Fibroblast of pulmonary artery (primary cell): ENCODE data around the gene MPHOSPH6.
A peak's percentile ranks its signal among the peaks of the same experiment; 100 is the strongest.

Source experiments
- DNase-seq: peaks from one replicate; pipeline ENCODE4 v3.0.0-alpha.2; 2010; ENCODE audit warnings: low read depth
- H3K4me3 ChIP-seq: replicated peaks from 2 replicates; pipeline ENCODE4 v1.5.1; 2011; ENCODE audit warnings: low read depth, mild to moderate bottlenecking, control low read depth, low read length, moderate library complexity
- TF ChIP-seq, protein P1 (sequence below): IDR thresholded peaks from 2 replicates; pipeline ENCODE4 v1.5.1; 2011; ENCODE audit warnings: mild to moderate bottlenecking, control low read depth, low read length, inconsistent platforms; ENCODE audit errors: missing control alignments

MPHOSPH6 gene

DNA sequence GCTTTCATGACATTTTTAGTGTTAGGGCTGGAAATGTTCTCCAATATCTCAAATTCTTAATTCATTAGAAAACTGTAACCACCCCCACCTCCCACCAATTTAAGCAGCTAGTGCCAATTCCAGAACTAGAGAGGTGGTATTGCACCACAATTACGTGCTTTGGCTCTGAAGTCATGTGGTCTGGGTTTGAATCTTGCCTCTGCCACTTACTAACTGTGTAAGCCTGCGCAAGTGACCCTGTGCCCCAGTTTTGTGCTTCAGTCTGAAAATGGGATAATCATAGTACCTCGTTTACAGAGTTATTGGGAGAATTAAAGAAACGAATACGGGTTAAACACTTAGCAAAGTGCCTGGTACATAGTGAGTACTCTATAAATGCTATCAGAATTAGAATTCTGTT is 14.2 kb upstream of the MPHOSPH6 start:
- TF ChIP-seq, protein P1, sequence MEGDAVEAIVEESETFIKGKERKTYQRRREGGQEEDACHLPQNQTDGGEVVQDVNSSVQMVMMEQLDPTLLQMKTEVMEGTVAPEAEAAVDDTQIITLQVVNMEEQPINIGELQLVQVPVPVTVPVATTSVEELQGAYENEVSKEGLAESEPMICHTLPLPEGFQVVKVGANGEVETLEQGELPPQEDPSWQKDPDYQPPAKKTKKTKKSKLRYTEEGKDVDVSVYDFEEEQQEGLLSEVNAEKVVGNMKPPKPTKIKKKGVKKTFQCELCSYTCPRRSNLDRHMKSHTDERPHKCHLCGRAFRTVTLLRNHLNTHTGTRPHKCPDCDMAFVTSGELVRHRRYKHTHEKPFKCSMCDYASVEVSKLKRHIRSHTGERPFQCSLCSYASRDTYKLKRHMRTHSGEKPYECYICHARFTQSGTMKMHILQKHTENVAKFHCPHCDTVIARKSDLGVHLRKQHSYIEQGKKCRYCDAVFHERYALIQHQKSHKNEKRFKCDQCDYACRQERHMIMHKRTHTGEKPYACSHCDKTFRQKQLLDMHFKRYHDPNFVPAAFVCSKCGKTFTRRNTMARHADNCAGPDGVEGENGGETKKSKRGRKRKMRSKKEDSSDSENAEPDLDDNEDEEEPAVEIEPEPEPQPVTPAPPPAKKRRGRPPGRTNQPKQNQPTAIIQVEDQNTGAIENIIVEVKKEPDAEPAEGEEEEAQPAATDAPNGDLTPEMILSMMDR: no peak
- no peak for DNase-seq
- H3K4me3 ChIP-seq: no peak overlapping the region

DNA sequence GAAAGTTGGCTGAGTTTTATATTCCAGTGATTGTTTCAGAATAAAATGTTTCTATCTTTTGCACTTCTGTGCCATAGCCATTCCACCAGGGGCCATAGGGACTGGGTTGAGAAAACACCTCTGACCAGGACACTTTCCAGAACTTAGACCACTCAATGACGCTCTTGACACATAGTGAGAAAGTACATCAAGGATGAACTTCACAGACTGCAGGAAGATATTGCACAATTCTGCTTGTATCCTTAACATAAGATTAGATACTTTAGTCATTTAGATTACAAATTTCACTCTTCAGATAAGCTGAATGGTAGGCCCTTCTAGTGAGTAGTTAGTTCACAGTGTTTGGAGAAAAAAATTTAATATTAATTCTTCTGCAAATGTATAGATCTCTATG is 13.0 kb upstream of the MPHOSPH6 start:
- DNase-seq: peak; percentile 68
- H3K4me3 ChIP-seq: no peak overlapping the region
- TF ChIP-seq, protein P1: no peak

DNA sequence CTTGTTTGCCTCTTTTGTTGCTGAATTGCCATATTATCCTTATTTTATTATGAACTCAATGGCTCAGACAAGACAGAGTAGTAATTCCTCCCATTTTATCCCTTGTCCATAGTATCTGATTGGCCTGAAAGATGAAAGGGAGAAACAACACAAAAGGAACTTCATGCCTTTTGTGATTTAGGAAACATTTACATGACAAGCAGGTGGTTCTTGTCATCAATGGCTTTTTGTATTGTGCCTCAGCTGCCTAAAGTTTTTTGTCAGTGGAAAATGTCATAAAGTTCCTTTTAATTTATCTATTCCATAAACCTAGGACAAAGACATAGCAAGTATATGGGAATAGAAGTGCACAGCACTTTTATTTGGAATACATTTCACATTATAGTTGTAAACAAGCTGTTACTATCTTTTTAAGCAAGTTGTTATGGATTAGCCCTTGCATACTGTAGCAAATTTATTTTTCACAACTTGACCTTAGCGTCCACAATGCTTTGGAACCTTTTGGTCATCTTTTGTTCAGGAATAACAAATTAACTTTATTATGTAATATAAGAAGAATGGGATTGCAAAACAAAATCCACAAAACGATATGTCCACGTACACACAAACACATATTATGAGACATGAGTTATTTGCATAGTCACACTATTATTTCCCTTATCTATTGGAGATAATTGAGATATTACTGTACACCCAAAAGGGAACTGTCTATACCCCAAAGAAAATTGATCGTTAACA is 12.4 kb upstream of the MPHOSPH6 start:
- no peak overlapping the region for H3K4me3 ChIP-seq
- TF ChIP-seq, protein P1: no peak
- peak; percentile 70 for DNase-seq

DNA sequence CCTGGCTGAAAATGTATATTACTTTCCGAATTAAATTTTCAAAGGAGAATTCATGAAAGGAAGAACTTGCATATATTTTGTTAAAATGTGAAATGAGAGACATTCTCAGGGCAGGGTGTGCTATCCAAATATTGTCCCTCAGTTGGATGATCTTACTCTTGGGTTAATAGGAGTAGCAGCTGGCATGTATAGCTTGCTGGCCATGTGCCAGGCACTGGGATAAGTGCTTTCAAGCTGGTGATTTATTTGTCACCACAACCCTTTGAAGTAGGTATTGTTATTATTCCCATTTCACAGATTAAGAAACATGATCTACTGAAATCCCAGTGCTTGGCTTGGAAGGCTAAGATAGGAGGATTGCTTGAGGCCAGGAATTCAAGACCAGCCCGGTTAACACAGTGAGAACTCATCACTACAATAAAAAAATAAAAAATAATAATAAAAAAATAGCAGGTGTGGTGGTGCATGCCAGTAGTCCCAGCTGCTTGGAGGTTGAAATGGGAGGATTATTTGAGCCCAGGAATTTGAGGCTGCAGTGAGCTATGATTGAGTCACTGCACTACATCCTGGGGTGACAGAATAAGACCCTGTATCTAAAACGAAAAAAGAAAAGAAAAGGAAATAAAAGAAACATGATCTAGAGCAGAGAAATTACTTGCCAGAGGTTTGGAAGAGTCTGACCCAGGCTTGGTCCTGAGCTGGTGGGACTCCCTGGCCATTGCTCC is 11.6 kb upstream of the MPHOSPH6 start:
- TF ChIP-seq, protein P1: no peak
- no peak overlapping the region for H3K4me3 ChIP-seq
- DNase-seq: no peak

DNA sequence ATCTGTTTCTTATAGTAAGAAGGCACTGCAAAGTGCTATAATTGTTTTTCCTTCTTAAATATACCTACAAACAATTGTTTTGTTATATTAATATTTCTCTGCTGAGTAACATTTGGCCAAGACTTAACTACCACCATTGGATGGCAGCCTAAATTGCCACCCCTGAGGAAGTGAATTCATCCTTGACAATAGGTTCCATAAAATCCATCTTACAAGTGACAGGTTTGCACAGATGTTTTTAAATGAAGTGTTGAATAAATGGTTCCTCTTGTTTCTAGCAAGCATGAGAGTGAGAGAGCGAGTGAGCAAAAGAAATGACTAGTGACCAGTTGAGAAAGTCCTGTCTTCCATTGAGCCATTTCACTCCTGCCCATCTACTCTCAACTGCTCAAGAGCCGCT is 8.3 kb upstream of the MPHOSPH6 start:
- no peak overlapping the region for H3K4me3 ChIP-seq
- TF ChIP-seq, protein P1: no peak
- no peak for DNase-seq

DNA sequence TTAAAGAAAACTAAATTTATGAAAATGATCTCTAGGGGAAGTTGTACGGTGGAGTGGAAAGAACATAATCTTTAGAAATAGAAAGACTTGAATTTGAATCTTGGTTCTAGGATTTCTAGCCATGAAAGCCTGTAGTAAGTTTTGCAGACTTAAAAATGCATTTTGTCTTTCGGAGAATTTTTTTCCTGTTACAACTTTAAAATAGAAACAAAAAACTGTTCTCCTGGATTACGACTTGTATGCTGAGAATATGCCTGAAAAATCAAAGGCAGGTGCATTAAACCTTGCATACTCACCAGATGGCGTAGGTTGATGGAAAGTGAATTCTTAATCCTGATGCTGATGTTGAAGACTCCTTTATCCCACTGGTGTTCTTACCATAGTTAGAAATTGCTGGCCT is 7.5 kb upstream of the MPHOSPH6 start:
- DNase-seq: no peak
- TF ChIP-seq, protein P1: no peak
- no peak overlapping the region for H3K4me3 ChIP-seq
